Neural cell (in vitro differentiated cells): ENCODE results near the gene KRT7.

ENCODE experiments used
- CTCF ChIP-seq: fragments of 450-650 bp; IDR thresholded peaks from 2 replicates; pipeline ENCODE4 v1.5.1; 2014; ENCODE audit warnings: antibody characterized with exemption, mild to moderate bottlenecking, moderate library complexity; ENCODE audit not compliant: poor library complexity, severe bottlenecking
- EP300 ChIP-seq: fragments of 450-650 bp; conservative IDR thresholded peaks from 2 replicates; pipeline ENCODE4 v1.6.1; 2014; ENCODE audit warnings: antibody characterized with exemption, mild to moderate bottlenecking, moderate library complexity; ENCODE audit not compliant: poor library complexity, severe bottlenecking
- EZH2 ChIP-seq: fragments of 200-600, 300-800 bp; shearing (Covaris generic), sonication (generic); IDR thresholded peaks from 2 replicates; pipeline ENCODE4 v1.6.1; 2014; ENCODE audit warnings: antibody characterized with exemption, low read length, borderline replicate concordance, mild to moderate bottlenecking; ENCODE audit not compliant: insufficient read depth, poor library complexity, severe bottlenecking

DNA sequence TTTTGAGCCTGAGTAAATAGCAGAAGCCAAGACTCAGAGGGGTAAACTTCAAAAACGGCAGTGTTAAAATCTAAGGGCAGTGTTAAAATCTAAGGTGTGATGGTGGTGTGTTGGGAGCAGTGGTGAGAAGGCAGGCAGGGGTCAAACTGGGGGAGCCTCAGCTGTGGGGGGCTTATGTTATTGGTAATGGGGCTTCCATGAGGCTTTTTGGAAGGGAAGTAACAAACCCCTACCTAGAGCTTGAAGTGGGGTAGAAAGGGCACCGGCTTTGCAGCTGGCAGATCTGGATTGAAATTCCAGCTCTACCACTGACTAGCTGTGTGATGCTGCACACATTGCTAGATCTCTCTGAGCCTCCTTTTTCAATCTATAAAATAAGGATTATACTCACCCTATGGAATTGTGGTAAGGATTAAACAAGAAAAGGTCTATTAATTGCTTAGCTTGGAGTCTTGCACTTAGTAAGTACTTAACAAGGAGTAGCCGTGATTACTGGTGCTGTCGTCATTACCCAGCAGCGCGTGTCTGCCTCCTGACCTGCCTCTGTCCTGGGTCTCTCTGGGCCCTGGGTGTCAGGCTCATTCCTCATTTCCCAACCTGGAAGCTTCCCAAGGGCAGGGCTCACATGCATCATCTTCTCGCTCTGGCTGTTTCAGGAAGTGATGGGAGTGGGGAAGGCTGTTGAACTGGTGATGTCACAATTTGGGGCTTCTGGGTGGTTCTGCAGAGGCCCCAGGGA lies 22.7 kb upstream of the KRT7 start:
- TF ChIP-seq EP300 (no peak), CTCF (no peak), EZH2 (no peak)
